Upper lobe of left lung (tissue), 6 donors: ENCODE measurements around the gene SPINT2. TPM values are rescaled to one million over a fixed set of nuclear protein-coding genes. Genes with fewer than 3 reads are reported as not detected.

ENCODE experiments used
- ATAC-seq, 2 donors: fragments of 200-7000 bp; cut with Tn5 transposase; one replicate each; pipeline ENCODE4 v1.9.1; 2022; ENCODE audit warnings: mild to moderate bottlenecking in 2 of 2, moderate library complexity in 2 of 2; ENCODE audit not compliant: low FRiP score in 2 of 2
- DNase-seq, 2 donors: peaks; one replicate each; pipeline ENCODE4 v3.0.0-alpha.2; 2019 to 2020
- H3K27ac ChIP-seq, 4 donors: fragments of 200-600 bp; sonication (generic); one replicate each; pipeline ENCODE4 v1.5.1; 2016 to 2019
- H3K27me3 ChIP-seq, 4 donors: fragments of 200-600 bp; sonication (generic); one replicate each; pipeline ENCODE4 v1.5.1; 2017 to 2019
- H3K36me3 ChIP-seq, 4 donors: fragments of 200-600 bp; sonication (generic); one replicate each; pipeline ENCODE4 v1.5.1; 2016 to 2019
- H3K4me1 ChIP-seq, 4 donors: fragments of 200-600 bp; sonication (generic); one replicate each; pipeline ENCODE4 v1.5.1; 2018 to 2019
- H3K4me3 ChIP-seq, 4 donors: fragments of 200-600 bp; sonication (generic); one replicate each; pipeline ENCODE4 v1.5.1; 2017 to 2019; ENCODE audit warnings: mild to moderate bottlenecking in 2 of 4, moderate library complexity in 1 of 4
- H3K9me3 ChIP-seq, 4 donors: fragments of 200-600 bp; sonication (generic); one replicate each; pipeline ENCODE4 v1.5.1; 2018 to 2019
- EP300 ChIP-seq, 4 donors: sonication (generic); formaldehyde crosslinking; IDR thresholded peaks; one replicate each; pipeline ENCODE4 v1.5.1; 2017; ENCODE audit warnings: antibody characterized with exemption in 4 of 4, control low read depth in 2 of 4
- POLR2A ChIP-seq, 4 donors: fragments of 450-650 bp; IDR thresholded peaks; one replicate each; pipeline ENCODE4 v1.5.1; 2016 to 2017; ENCODE audit warnings: antibody characterized with exemption in 4 of 4, mild to moderate bottlenecking in 2 of 4
- POLR2AphosphoS5 ChIP-seq, 2 donors: sonication (generic); formaldehyde crosslinking; IDR thresholded peaks; one replicate each; pipeline ENCODE4 v1.5.1; 2017; ENCODE audit warnings: antibody characterized with exemption in 2 of 2
- WGBS, 2 donors: methylation state at CpG; one replicate each; pipeline ENCODE4 v1.1.5; 2017 to 2018; 5-methylcytosine and 5-hydroxymethylcytosine counted together
- total RNA-seq, 6 donors: library from RNA; depleted of rRNA in 4 of 6; stranded (reverse); fragments of >200 nt in 4 of 6; gene quantifications; one replicate each; pipeline versions ENCODE4 v1.1.0 to v1.2.1, GENCODE V29; 2016 to 2021
- TF ChIP-seq, protein P1 (sequence below), 6 experiments: fragments of 450-650 bp in 4 of 6; fragments of 200-600 bp in 2 of 6; sonication (generic) in 2 of 6; IDR thresholded peaks; one replicate each; pipeline ENCODE4 v1.5.1; 2016 to 2019; ENCODE audit warnings: antibody characterized with exemption in 6 of 6
- donor health status: DM: no; HTN: no; CAD: no; lungs with moderate emphysema.
- donor health status: DM: no; HTN: yes; CAD: no; lungs with severe emphysema.

Gene SPINT2
- total RNA-seq, 6 donors from 2014 or later: 192 to 583 (median 317) TPM

DNA sequence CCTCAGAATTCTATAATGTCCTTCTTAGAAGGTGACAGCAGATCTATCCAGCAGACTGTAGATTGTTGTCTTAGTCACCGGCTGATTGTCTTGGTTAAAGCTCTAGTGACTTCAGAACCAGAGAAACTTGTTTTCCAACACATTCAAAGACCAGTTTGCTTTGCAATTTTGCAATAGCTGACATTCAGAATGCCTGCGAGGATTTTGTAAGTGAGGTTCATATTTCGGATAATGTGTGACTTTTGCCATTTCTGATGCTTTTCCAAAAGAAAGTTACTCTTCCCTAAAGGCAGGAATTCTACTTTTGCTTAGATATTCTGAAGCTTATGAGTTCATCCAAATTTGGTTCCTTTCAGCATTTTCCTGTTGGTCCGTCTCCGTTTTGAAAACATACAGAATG, 13.2 kb downstream of the SPINT2 start:
- H3K27ac ChIP-seq: peak overlapping the region; percentile 59 to 80 (median 76)
- peaks cover 0 to 5% (median 0%) of the 10 kb centered on the region in 4 donors for H3K36me3 ChIP-seq
- ATAC-seq (no peak), DNase-seq (no peak)
- 38 to 40% methylated on average over 5 of the region's 5 CpGs for WGBS, 2 donors
- no peaks in the 10 kb centered on the region for H3K27me3 ChIP-seq
- TF ChIP-seq EP300 (IDR thresholded peaks at IDR 0.05): no peak
- TF ChIP-seq POLR2A (IDR thresholded peaks at IDR 0.05): no peak
- TF ChIP-seq, protein P1, sequence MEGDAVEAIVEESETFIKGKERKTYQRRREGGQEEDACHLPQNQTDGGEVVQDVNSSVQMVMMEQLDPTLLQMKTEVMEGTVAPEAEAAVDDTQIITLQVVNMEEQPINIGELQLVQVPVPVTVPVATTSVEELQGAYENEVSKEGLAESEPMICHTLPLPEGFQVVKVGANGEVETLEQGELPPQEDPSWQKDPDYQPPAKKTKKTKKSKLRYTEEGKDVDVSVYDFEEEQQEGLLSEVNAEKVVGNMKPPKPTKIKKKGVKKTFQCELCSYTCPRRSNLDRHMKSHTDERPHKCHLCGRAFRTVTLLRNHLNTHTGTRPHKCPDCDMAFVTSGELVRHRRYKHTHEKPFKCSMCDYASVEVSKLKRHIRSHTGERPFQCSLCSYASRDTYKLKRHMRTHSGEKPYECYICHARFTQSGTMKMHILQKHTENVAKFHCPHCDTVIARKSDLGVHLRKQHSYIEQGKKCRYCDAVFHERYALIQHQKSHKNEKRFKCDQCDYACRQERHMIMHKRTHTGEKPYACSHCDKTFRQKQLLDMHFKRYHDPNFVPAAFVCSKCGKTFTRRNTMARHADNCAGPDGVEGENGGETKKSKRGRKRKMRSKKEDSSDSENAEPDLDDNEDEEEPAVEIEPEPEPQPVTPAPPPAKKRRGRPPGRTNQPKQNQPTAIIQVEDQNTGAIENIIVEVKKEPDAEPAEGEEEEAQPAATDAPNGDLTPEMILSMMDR (IDR thresholded peaks at IDR 0.05): no peak
- TF ChIP-seq POLR2AphosphoS5 (IDR thresholded peaks at IDR 0.05): no peak
- H3K9me3 ChIP-seq: no peaks in the 10 kb centered on the region
- H3K4me1 ChIP-seq: peaks cover 45 to 73% (median 62%) of the 10 kb centered on the region in 4 donors
- no peak overlapping the region for H3K4me3 ChIP-seq

DNA sequence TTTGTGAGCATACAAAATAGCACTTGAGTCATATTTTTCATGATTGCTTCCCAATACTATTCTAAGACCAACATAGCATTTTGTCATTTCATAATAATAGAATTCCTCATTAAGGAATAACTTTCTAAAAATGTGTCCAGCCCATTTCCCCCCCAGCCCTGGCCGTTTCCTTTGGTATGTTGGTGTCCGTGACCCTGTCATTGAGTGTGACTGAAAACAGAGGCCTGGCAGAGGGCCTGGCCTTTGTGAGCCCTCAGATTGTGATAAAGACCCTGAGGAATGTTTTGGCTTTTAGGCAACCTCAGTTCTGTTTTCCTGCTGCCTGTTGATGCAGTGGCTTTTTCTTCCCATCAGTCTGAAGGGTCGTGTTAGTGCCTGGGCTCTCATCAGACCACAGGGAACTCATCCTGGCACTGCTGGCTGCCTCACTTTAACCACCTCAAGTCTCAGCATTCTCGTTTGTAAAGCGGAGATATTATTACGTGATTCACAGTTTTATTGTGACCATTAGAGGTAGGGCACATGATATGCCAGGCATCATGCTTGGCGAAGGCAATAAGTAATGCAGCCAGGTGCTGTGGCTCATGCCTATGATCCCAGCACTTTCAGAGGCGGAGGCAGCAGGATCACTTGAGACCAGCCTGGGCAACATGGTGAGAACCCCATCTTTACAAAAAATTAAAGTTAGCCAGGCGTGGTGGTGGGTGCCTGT, 13.8 kb downstream of the SPINT2 start:
- ATAC-seq (peak; percentile 38 to 79), DNase-seq (no peak)
- H3K9me3 ChIP-seq: no peaks in the 10 kb centered on the region
- H3K4me1 ChIP-seq: peaks cover 50 to 79% (median 68%) of the 10 kb centered on the region in 4 donors
- peak; percentile 59 to 73 for TF ChIP-seq POLR2AphosphoS5 (IDR thresholded peaks at IDR 0.05)
- TF ChIP-seq, protein P1 (IDR thresholded peaks at IDR 0.05): no peak
- no peak for TF ChIP-seq POLR2A (IDR thresholded peaks at IDR 0.05)
- peak in 1 of 4 donors; percentile 22 for TF ChIP-seq EP300 (IDR thresholded peaks at IDR 0.05)
- peak overlapping the region; percentile 65 to 80 (median 76) for H3K27ac ChIP-seq
- no peak overlapping the region for H3K4me3 ChIP-seq
- 48 to 57% methylated on average over 9 of the region's 9 CpGs for WGBS, 2 donors
- H3K36me3 ChIP-seq: peaks cover 0 to 5% (median 0%) of the 10 kb centered on the region in 4 donors
- H3K27me3 ChIP-seq: no peaks in the 10 kb centered on the region

DNA sequence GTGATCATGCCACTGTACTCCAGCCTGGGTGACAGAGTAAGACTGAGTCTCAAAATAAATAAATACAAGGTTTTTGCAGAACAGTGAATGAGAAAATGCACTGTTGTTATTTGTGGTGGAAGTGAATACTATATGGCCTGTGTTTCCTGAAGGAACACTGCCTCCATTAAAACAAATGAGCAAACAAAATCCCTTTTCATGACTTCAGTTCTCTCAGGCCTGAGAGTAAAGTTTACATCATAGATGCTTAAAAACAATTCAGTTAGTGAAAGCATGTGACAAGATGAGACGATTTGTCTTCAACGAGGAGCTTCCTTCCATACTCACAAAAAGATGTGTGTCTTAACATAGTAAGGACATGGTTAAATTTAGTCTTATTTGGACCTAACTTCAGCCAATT, 14.4 kb downstream of the SPINT2 start:
- no peak for TF ChIP-seq POLR2AphosphoS5 (IDR thresholded peaks at IDR 0.05)
- TF ChIP-seq, protein P1 (IDR thresholded peaks at IDR 0.05): no peak
- TF ChIP-seq EP300 (IDR thresholded peaks at IDR 0.05): no peak
- no peaks in the 10 kb centered on the region for H3K27me3 ChIP-seq
- DNase-seq (no peak), ATAC-seq (no peak)
- 45 to 54% methylated on average over 2 of the region's 2 CpGs for WGBS, 2 donors
- peaks cover 0 to 5% (median 0%) of the 10 kb centered on the region in 4 donors for H3K36me3 ChIP-seq
- H3K9me3 ChIP-seq: no peaks in the 10 kb centered on the region
- no peak overlapping the region for H3K4me3 ChIP-seq
- peaks cover 50 to 83% (median 72%) of the 10 kb centered on the region in 4 donors for H3K4me1 ChIP-seq
- peak overlapping the region; percentile 65 to 80 (median 76) for H3K27ac ChIP-seq

DNA sequence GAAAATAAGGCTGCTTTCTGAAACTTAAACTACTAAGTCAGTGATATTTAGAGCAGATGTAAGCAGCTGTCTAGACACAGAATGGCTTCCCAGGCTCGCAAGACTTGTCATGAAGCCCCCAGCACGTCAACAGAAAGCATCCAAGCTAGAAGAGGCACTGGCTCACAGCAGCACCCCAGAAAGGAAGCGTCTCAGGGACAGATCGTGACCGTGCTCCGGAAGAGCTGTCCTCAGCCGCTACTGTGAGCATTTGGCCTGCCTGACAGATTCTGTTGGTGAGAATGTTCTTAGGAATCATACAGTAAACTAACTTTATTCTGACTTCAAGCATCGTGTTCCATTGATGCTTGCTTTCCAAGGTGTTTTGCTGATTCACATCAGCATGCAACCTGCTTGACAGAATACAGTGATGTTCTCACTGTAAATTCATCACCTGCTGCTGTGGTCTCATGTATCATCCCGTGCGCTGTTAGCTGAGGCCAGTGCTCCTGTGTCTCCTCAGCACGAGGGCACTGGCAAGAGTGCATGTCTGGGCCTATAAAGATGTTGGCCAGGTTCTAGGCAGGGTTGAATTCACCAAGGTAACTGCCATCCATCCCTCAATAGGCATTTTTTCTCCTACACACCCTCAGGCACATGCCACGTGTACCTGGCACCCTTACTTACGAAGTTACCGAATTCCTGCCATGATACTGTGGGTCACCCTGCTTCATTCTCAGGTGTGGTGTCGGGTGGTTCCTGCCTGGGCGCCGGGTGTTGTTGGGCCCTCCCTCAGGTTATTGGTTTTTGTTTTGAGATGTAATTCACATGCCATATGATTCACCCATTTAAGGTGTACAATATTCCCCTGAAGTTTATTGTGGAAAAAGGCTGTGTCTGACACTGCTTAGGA, 15.9 kb downstream of the SPINT2 start:
- TF ChIP-seq, protein P1 (IDR thresholded peaks at IDR 0.05): no peak
- TF ChIP-seq POLR2A (IDR thresholded peaks at IDR 0.05) (no peak), EP300 (IDR thresholded peaks at IDR 0.05) (no peak), POLR2AphosphoS5 (IDR thresholded peaks at IDR 0.05) (no peak)
- no peak overlapping the region for H3K4me3 ChIP-seq
- H3K27me3 ChIP-seq: no peaks in the 10 kb centered on the region
- H3K9me3 ChIP-seq: no peaks in the 10 kb centered on the region
- 82 to 89% methylated on average over 16 to 17 of the region's 17 CpGs for WGBS, 2 donors
- H3K4me1 ChIP-seq: peaks cover 48 to 76% (median 57%) of the 10 kb centered on the region in 4 donors
- ATAC-seq (no peak), DNase-seq (no peak)
- H3K36me3 ChIP-seq: peaks cover 0 to 8% (median 5%) of the 10 kb centered on the region in 4 donors
- H3K27ac ChIP-seq: peak overlapping the region; percentile 53 to 80 (median 73)
